Neuronal stem cell (in vitro differentiated cells): Measurements from ENCODE around the gene ERCC3.
"Not testable (repeated sequence)": the region's sequence is repeated elsewhere in the genome, so short reads cannot be mapped to it uniquely, and the experiment has no call there.

Experiments
- DNase-seq: peaks from one replicate; pipeline ENCODE4 v3.0.0-alpha.2; 2013; ENCODE audit warnings: low spot score
- H2AFZ ChIP-seq: one replicate; pipeline ENCODE4 v1.6.1; 2013; ENCODE audit warnings: mild to moderate bottlenecking, low read length, inconsistent platforms
- H2AK5ac ChIP-seq: 2 replicates; pipeline ENCODE4 v1.6.1; 2013; ENCODE audit warnings: low read depth, mild to moderate bottlenecking, inconsistent platforms, low read length, moderate library complexity, mixed read lengths
- H2BK120ac ChIP-seq: 2 replicates; pipeline ENCODE4 v1.6.1; 2013; ENCODE audit warnings: low read depth, mild to moderate bottlenecking, inconsistent platforms, low read length, moderate library complexity, mixed read lengths
- H2BK12ac ChIP-seq: one replicate; pipeline ENCODE4 v1.6.1; 2013; ENCODE audit warnings: low read length, inconsistent platforms
- H2BK15ac ChIP-seq: 2 replicates; pipeline ENCODE4 v1.6.1; 2013; ENCODE audit warnings: mild to moderate bottlenecking, low read length, inconsistent platforms, mixed read lengths
- H2BK5ac ChIP-seq: one replicate; pipeline ENCODE4 v1.6.1; 2013; ENCODE audit warnings: inconsistent platforms, mild to moderate bottlenecking, low read length, moderate library complexity
- H3K14ac ChIP-seq: one replicate; pipeline ENCODE4 v1.6.1; 2013; ENCODE audit warnings: low read length, inconsistent platforms
- H3K18ac ChIP-seq: 2 replicates; pipeline ENCODE4 v1.6.1; 2013; ENCODE audit warnings: low read length, inconsistent platforms
- H3K23ac ChIP-seq: 2 replicates; pipeline ENCODE4 v1.6.1; 2013; ENCODE audit warnings: low read depth, mild to moderate bottlenecking, mixed read lengths, low read length, inconsistent platforms; ENCODE audit not compliant: poor library complexity
- H3K27ac ChIP-seq: replicated peaks from 3 replicates; pipeline ENCODE4 v1.5.1; 2013; ENCODE audit warnings: low read length, inconsistent platforms
- H3K27me3 ChIP-seq, 3 experiments: 2 replicates each; pipeline ENCODE4 v1.6.1; 2013; ENCODE audit warnings: low read length in 3 of 3, mild to moderate bottlenecking in 2 of 3, inconsistent platforms in 1 of 3, low read depth in 1 of 3, mixed read lengths in 1 of 3, moderate library complexity in 1 of 3; ENCODE audit not compliant: control insufficient read depth in 3 of 3, insufficient read depth in 3 of 3
- H3K36me3 ChIP-seq, 2 donors: replicated peaks in 1 of 2; 2 replicates each; pipeline ENCODE4 v1.6.1; 2013; ENCODE audit warnings: low read length in 2 of 2; ENCODE audit not compliant: control insufficient read depth in 2 of 2, insufficient read depth in 2 of 2
- H3K4ac ChIP-seq: 2 replicates; pipeline ENCODE4 v1.6.1; 2013; ENCODE audit warnings: inconsistent platforms, mild to moderate bottlenecking, low read length, moderate library complexity
- H3K4me1 ChIP-seq, 2 donors: 1 replicate in 1 of 2; 2 replicates in 1 of 2; pipeline ENCODE4 v1.6.1; 2013; ENCODE audit warnings: low read length in 2 of 2, low read depth in 1 of 2; ENCODE audit not compliant: control insufficient read depth in 2 of 2, insufficient read depth in 1 of 2
- H3K4me2 ChIP-seq: one replicate; pipeline ENCODE4 v1.6.1; 2013; ENCODE audit warnings: mild to moderate bottlenecking, low read length, inconsistent platforms; ENCODE audit not compliant: insufficient read depth, poor library complexity, severe bottlenecking
- H3K4me3 ChIP-seq, 2 donors: 2 replicates each; pipeline ENCODE4 v1.5.1; 2013; ENCODE audit warnings: low read length in 2 of 2, mild to moderate bottlenecking in 2 of 2, inconsistent platforms in 1 of 2, moderate library complexity in 1 of 2
- H3K79me1 ChIP-seq: one replicate; pipeline ENCODE4 v1.6.1; 2013; ENCODE audit warnings: low read depth, mild to moderate bottlenecking, inconsistent platforms, low read length, moderate library complexity
- H3K9ac ChIP-seq: one replicate; pipeline ENCODE4 v1.6.1; 2013; ENCODE audit warnings: mild to moderate bottlenecking, low read depth, low read length, inconsistent platforms; ENCODE audit not compliant: poor library complexity
- H3K9me3 ChIP-seq, 2 donors: replicated peaks in 1 of 2; 2 replicates each; pipeline versions ENCODE3 to v1.6.1; 2013; ENCODE audit warnings: low read length in 2 of 2, mild to moderate bottlenecking in 2 of 2, inconsistent platforms in 1 of 2, low read depth in 1 of 2, mixed read lengths in 1 of 2, moderate library complexity in 1 of 2; ENCODE audit not compliant: control insufficient read depth in 2 of 2, insufficient read depth in 1 of 2
- H4K8ac ChIP-seq: one replicate; pipeline ENCODE4 v1.6.1; 2013; ENCODE audit warnings: low read depth, mild to moderate bottlenecking, inconsistent platforms, low read length, moderate library complexity
- H4K91ac ChIP-seq: one replicate; pipeline ENCODE4 v1.6.1; 2013; ENCODE audit warnings: low read length, low read depth, mild to moderate bottlenecking, inconsistent platforms; ENCODE audit not compliant: poor library complexity
- WGBS, 2 donors: extraction: QIAGEN DNeasy Blood & Tissue Kit; methylation state at CpG; one replicate each; pipeline ENCODE4 v1.1.7; 2013; ENCODE audit warnings: missing lambda C conversion rate in 2 of 2, mixed read lengths in 1 of 2; ENCODE audit not compliant: insufficient read length in 2 of 2, insufficient replicate concordance in 1 of 2; ENCODE audit errors: extremely low coverage in 2 of 2; 5-methylcytosine and 5-hydroxymethylcytosine counted together

ERCC3 gene

GRCh38 chr2:127217470-127218325 lies 76.2 kb downstream of the ERCC3 start:
- H4K8ac ChIP-seq = no peak overlapping the region
- H3K4me1 ChIP-seq = peaks cover 3 to 5% of the 10 kb centered on the region in 2 donors
- H3K79me1 ChIP-seq = no peaks in the 10 kb centered on the region
- H3K4ac ChIP-seq = no peak overlapping the region
- no peaks in the 10 kb centered on the region for H3K27me3 ChIP-seq
- no peak for DNase-seq
- H3K18ac ChIP-seq = no peak overlapping the region
- WGBS, 2 donors = no CpG with 5 or more reads among the region's 14 CpGs
- H3K23ac ChIP-seq = no peak overlapping the region
- H2AFZ ChIP-seq = no peak overlapping the region
- no peak overlapping the region for H2BK15ac ChIP-seq
- no peak overlapping the region for H2AK5ac ChIP-seq
- H2BK12ac ChIP-seq = no peak overlapping the region
- peak overlapping the region; percentile 23 for H3K4me2 ChIP-seq
- H3K4me3 ChIP-seq = no peak overlapping the region
- H2BK5ac ChIP-seq = no peak overlapping the region
- peaks cover 0 to 6% of the 10 kb centered on the region in 2 donors for H3K9me3 ChIP-seq
- H3K9ac ChIP-seq = no peak overlapping the region
- H3K14ac ChIP-seq = no peak overlapping the region
- no peak overlapping the region for H2BK120ac ChIP-seq
- H4K91ac ChIP-seq = no peak overlapping the region
- no peak overlapping the region for H3K27ac ChIP-seq
- H3K36me3 ChIP-seq = no peaks in the 10 kb centered on the region

DNA sequence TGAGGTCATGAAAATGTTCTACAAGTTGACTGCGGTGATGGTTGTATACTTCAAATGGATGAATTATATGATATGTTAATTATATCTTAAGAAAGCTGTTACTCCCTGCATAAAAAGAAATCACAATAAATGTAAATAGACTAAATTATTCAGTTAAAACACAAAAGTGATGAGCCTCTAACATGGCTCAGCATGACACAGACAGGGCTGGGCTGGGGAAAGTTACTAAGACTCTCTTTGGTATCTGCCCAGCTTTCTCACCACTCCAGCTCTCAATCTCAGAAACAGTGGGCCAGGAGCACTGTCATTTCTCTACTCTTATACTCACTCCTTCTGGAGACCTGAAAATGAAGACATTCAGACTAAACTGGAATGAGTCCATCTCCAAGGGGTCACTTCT lies 77.4 kb downstream of the ERCC3 start:
- no peak overlapping the region for H3K23ac ChIP-seq
- no peak overlapping the region for H3K18ac ChIP-seq
- no peak for DNase-seq
- no peak overlapping the region for H2BK120ac ChIP-seq
- H3K9me3 ChIP-seq = peaks cover 0 to 6% of the 10 kb centered on the region in 2 donors
- H3K4ac ChIP-seq = no peak overlapping the region
- no peak overlapping the region for H2BK5ac ChIP-seq
- no peak overlapping the region for H4K91ac ChIP-seq
- no peak overlapping the region for H4K8ac ChIP-seq
- H3K27me3 ChIP-seq = no peaks in the 10 kb centered on the region
- no CpG with 5 or more reads among the region's 1 CpG for WGBS, 2 donors
- H3K4me2 ChIP-seq = no peak overlapping the region
- no peak overlapping the region for H3K27ac ChIP-seq
- H3K4me1 ChIP-seq = peaks cover 3 to 5% of the 10 kb centered on the region in 2 donors
- no peaks in the 10 kb centered on the region for H3K79me1 ChIP-seq
- H2AK5ac ChIP-seq = no peak overlapping the region
- H2BK12ac ChIP-seq = no peak overlapping the region
- H3K36me3 ChIP-seq = no peaks in the 10 kb centered on the region
- no peak overlapping the region for H3K4me3 ChIP-seq
- no peak overlapping the region for H2BK15ac ChIP-seq
- no peak overlapping the region for H3K9ac ChIP-seq
- no peak overlapping the region for H2AFZ ChIP-seq
- H3K14ac ChIP-seq = no peak overlapping the region

GRCh38 chr2:127216095-127216494 lies 77.8 kb downstream of the ERCC3 start:
- Histone ChIP-seq H3K4me1 (peaks cover 3 to 5% of the 10 kb centered on the region in 2 donors), H3K4me2 (no peak overlapping the region), H2AK5ac (no peak overlapping the region), H3K18ac (no peak overlapping the region), H3K36me3 (no peaks in the 10 kb centered on the region), H3K23ac (no peak overlapping the region), H3K9me3 (peaks cover 0 to 6% of the 10 kb centered on the region in 2 donors), H3K4ac (no peak overlapping the region), H2BK15ac (no peak overlapping the region), H3K27ac (no peak overlapping the region), H2BK12ac (no peak overlapping the region), H2BK5ac (no peak overlapping the region), H3K4me3 (no peak overlapping the region), H4K91ac (no peak overlapping the region), H3K79me1 (no peaks in the 10 kb centered on the region), H2AFZ (no peak overlapping the region), H4K8ac (no peak overlapping the region), H3K27me3 (no peaks in the 10 kb centered on the region), H3K9ac (no peak overlapping the region), H3K14ac (no peak overlapping the region), H2BK120ac (no peak overlapping the region)
- DNase-seq = no peak
- no CpG with 5 or more reads among the region's 2 CpGs for WGBS, 2 donors

- no CpG with 5 or more reads among the region's 2 CpGs for WGBS, 2 donors
- H3K9me3 ChIP-seq = not testable (repeated sequence)
Measured at GRCh38 chr2:127214201-127214600, 79.7 kb downstream of the ERCC3 start.

More at GRCh38 chr2:127214201-127214600, 79.7 kb downstream of the ERCC3 start:
- H2BK12ac ChIP-seq, H2BK120ac ChIP-seq, DNase-seq, H3K79me1 ChIP-seq, H3K9ac ChIP-seq, H3K4me2 ChIP-seq, H3K27ac ChIP-seq, H4K91ac ChIP-seq, H3K4ac ChIP-seq, H3K36me3 ChIP-seq, H3K4me1 ChIP-seq, H4K8ac ChIP-seq, H3K14ac ChIP-seq, H2BK5ac ChIP-seq, H3K4me3 ChIP-seq, H2AFZ ChIP-seq, H2AK5ac ChIP-seq, H3K18ac ChIP-seq, H2BK15ac ChIP-seq, H3K23ac ChIP-seq, H3K27me3 ChIP-seq: not testable (repeated sequence)
